ENCODE data around the gene TP53I13.

Gene TP53I13

DNA sequence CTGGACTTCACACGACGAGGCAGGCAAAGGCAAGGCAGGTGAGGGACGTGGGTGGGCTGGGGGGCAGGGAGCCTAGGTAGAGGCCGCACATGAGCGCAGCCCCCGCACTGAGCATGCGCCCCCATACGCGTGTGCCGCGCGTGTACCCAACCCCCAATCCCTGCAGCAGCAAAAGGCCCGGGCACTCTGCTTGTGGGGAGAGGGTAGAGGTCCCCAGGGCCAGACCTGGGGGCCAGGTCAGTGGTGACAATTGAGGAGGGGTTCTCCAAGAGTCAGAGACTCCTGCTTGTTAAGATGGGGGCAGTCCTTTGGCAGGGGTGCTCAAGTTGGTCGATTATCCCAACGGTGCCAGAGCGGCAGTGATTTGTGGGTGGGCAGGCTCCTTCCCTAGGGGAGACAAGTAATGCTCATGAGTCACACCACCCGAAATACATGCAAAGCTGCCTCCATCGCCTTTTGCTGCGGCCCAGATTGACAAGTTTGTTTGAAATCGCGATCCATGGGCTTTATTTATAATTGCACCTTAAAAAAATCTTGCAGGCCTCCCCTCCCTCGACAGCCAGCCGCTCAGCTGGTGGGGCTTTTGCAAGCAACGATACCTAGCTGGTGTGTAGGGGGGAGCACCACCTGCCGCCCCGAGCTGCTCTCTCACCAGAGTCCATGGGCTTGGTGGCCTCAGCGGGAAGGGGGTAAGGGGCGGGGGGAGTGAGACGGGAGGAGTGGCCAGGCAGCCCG, 22.1 kb downstream of the TP53I13 start:
- peak overlapping the region; percentile 53 for H3K4me3 ChIP-seq (ENCODE audit: low read length)
- DNase-seq (ENCODE audit: low read depth), result peak; percentile 69
- TF ChIP-seq, protein P1, sequence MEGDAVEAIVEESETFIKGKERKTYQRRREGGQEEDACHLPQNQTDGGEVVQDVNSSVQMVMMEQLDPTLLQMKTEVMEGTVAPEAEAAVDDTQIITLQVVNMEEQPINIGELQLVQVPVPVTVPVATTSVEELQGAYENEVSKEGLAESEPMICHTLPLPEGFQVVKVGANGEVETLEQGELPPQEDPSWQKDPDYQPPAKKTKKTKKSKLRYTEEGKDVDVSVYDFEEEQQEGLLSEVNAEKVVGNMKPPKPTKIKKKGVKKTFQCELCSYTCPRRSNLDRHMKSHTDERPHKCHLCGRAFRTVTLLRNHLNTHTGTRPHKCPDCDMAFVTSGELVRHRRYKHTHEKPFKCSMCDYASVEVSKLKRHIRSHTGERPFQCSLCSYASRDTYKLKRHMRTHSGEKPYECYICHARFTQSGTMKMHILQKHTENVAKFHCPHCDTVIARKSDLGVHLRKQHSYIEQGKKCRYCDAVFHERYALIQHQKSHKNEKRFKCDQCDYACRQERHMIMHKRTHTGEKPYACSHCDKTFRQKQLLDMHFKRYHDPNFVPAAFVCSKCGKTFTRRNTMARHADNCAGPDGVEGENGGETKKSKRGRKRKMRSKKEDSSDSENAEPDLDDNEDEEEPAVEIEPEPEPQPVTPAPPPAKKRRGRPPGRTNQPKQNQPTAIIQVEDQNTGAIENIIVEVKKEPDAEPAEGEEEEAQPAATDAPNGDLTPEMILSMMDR (IDR thresholded peaks at IDR 0.05; ENCODE audit: insufficient read depth, low read depth, low read length, missing control alignments), result no peak

DNA sequence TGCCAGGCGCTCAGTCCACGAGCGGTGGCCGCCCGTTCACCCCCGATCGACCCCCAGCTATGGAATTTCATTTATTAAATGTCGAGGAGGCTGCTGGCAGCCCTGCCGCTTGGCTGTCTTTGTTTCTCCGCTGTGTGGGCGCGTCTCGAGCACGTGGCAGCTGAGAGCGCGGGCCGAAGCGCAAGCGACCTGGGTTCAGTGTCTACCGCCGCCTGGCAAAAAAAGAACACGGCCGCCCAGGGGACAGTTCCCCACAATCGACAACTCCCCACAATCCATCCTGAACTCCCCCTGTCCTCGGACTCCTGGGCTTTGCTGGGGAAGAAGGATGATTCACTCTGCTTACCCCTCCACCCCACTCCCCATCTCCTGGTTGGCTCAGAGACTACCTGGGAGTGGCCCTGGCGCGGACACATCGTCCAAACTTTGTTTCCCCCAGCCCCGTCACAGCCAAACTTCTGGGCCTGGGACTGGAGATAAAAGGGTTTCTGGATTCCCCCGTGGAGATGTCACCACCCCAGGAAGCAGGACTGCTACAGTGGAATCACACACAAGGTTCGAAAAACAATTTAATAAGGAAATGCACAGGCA, 22.7 kb downstream of the TP53I13 start:
- peak overlapping the region; percentile 9 for H3K4me3 ChIP-seq (ENCODE audit: low read length)
- TF ChIP-seq, protein P1 (IDR thresholded peaks at IDR 0.05; ENCODE audit: insufficient read depth, low read depth, low read length, missing control alignments), result no peak
- peak; percentile 61 for DNase-seq (ENCODE audit: low read depth)

DNA sequence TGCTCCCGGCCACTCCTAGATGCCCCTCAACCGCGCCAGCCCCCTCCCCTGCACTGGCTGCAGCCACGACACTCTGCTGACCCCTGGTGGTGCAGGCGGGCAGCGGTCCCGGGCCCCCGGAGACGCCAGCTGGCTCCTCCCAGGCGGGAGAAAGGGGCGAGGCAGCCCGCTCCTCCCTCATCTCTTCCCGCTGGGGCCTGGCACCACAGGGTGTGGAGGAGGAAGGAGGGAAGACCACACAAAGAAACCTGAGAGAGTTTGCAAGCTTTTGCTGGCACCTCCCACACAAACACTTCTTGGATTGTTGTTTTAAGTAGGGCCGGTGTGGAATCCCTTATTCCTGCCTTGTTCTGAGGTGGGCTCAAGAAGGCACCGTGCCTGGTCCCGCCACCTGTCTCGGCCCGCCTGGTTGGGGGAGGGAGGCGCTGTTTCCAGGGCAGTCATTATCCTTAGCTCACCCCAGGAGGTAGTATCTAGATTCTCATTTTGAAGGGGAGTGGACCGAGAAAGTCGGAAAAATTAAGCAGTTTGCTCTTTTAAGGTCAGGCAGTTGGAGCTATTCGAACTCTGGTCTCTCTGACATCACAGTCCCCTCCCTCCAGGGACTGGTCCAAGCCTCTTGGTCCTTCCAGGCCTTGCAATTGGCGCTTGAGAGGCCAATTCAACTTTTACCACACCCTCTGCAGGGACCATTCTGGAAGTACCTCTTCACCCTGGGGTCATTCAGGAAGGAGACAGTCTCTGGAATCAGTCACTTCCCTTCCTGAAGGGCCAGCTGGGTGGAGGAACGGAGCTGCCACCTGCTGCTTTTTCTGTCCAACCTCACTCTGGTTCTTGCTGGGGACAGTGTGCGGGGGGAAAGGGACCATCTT, 23.5 kb downstream of the TP53I13 start:
- TF ChIP-seq, protein P1 (IDR thresholded peaks at IDR 0.05; ENCODE audit: insufficient read depth, low read depth, low read length, missing control alignments), result peak; percentile 83
- no peak overlapping the region for H3K4me3 ChIP-seq (ENCODE audit: low read length)
- peak; percentile 76 for DNase-seq (ENCODE audit: low read depth)

DNA sequence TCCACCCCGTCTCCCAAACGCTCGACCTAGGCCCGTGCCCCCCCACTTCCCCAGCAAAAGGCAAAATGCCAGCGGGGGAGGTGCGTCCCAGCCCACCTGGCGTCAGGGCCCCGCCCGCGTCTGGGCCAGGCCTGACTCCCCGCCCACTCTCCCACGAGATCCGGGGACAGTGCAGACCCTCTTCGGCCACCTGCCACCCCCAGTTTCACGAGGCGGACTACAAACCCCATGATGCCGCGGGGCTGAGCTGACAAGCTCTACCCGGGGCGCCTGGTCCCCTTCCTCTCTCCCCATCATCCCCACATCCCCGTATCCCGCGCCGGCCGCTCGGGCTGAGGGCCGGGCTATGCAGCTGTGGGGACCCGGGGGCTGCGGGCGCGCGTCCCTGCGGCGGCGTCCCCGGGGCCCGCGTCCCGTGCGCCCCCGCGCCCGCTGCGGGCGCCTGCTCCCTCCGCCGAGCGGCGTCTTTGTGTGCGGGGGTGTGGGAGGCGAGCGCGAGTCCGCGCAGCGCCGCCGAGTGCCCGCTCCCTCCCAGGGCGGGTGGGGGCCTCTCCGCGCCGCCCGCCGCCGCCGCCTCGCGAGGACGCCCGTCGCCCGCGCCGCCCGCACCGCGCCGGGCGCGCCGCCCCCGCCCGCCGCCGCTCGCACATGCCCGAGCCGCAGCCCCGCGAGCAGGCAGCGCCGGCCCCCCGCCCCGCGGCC, 24.5 kb downstream of the TP53I13 start, which contains the start of gene ANKRD13B:
TSS of gene ANKRD13B (plus strand) at position 283 of the 702 bp plus-strand sequence. CDS start 490 bp downstream, outside the sequence.
- TF ChIP-seq, protein P1 (IDR thresholded peaks at IDR 0.05; ENCODE audit: insufficient read depth, low read depth, low read length, missing control alignments), result no peak
- peak within 1 kb of the TSS; percentile 60 for H3K4me3 ChIP-seq (ENCODE audit: low read length)
- DNase-seq (ENCODE audit: low read depth), result no peak

DNA sequence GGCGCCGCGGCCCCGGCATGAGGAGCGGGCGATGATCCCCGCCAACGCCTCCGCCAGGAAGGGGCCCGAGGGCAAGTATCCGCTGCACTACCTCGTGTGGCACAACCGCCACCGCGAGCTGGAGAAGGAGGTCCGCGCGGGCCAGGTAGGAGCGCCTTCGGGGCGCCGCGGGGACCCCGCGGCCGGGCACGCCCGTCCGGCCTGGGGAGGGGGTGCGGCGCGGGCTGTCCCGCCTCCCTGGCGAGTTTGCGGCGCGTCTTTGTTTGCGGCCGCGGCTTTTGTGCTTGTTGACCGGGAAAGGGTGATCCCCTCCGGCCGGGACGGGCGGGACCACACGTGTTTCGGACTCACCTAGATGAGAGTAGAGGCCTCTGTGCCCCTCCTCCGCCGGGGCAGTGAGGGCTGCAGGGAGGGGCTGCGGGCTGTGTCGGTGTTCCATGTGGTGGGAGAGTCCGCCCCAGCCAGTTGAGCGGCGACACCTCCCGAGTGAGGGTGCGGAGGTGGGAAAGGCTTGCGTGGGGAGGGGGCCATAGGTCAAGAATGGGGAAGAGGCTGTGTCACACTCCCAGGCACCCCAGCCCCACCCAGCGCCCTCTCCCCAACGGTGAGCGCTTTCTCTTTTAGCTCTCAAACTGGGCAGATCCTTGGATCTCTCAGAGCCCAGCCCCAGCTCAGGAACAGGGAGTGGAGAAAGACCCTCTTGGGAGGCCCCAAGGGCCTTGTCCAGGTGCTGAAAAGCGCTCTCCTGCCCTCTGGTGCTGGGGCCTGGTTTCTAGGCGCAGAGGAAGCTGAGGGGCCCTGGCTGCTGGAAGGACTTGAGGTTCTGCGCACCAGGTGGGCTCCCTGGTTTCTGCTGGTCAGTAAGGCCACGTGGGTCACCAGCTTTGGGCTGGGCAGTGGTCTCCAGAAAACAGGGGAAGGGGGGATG, 25.4 kb downstream of the TP53I13 start:
- DNase-seq (ENCODE audit: low read depth), result peak; percentile 43
- TF ChIP-seq, protein P1 (IDR thresholded peaks at IDR 0.05; ENCODE audit: insufficient read depth, low read depth, low read length, missing control alignments), result peak; percentile 41

More for the DNA sequence above, 25.4 kb downstream of the TP53I13 start:
- H3K4me3 ChIP-seq (ENCODE audit: low read length), result peak overlapping the region; percentile 60
